WI38 (cell line): Measurements from ENCODE around the gene ENTREP3.

Source experiments
- H3K4me3 ChIP-seq: 2 replicates; pipeline ENCODE4 v1.5.1; 2011; ENCODE audit warnings: low read depth, mild to moderate bottlenecking, control low read depth, low read length
- CTCF ChIP-seq: IDR thresholded peaks from 2 replicates; pipeline ENCODE4 v1.5.1; 2012; ENCODE audit warnings: low read depth, mild to moderate bottlenecking, control low read depth, low read length

Gene ENTREP3

GRCh38 chr1:155267373-155267772 lies 12.1 kb upstream of the ENTREP3 start:
- no peak overlapping the region for H3K4me3 ChIP-seq
- TF ChIP-seq CTCF, result no peak

- no peak overlapping the region for H3K4me3 ChIP-seq
- TF ChIP-seq CTCF, result no peak
Observed at GRCh38 chr1:155266553-155266952, 11.3 kb upstream of the ENTREP3 start.

GRCh38 chr1:155263067-155263466 lies 7.8 kb upstream of the ENTREP3 start:
- H3K4me3 ChIP-seq, result no peak overlapping the region
- TF ChIP-seq CTCF, result no peak

- TF ChIP-seq CTCF, result no peak
- peak within 1 kb of the TSS; percentile 89 for H3K4me3 ChIP-seq
Observed at GRCh38 chr1:155261852-155262673, 6.8 kb upstream of the ENTREP3 start, which contains the start of gene SCAMP3. Gene SCAMP3 (minus strand): TSS chr1:155262360. CDS start chr1:155262151, 209 bp downstream.

GRCh38 chr1:155261493-155261851 lies 6.2 kb upstream of the ENTREP3 start:
- H3K4me3 ChIP-seq, result peak overlapping the region; percentile 89
- no peak for TF ChIP-seq CTCF

- no peak overlapping the region for H3K4me3 ChIP-seq
Observed at GRCh38 chr1:155260276-155260675, 5.0 kb upstream of the ENTREP3 start.

More at GRCh38 chr1:155260276-155260675, 5.0 kb upstream of the ENTREP3 start:
- no peak for TF ChIP-seq CTCF
